Activated CD4-positive, alpha-beta T cell treated with anti-CD3 and anti-CD28 coated beads, Interleukin-2, amount 50 U/mL, for 24 hours (primary cell): Measurements from ENCODE around the gene TM4SF18.
"Not testable (repeated sequence)": the region's sequence is repeated elsewhere in the genome, so short reads cannot be mapped to it uniquely, and the experiment has no call there.

Source experiments
- DNase-seq, 2 donors: peaks; one replicate each; pipeline ENCODE4 v3.0.0-alpha.2; 2020; ENCODE audit warnings: low read depth in 1 of 2, low spot score in 1 of 2

TM4SF18 gene

GRCh38 chr3:149368674-149369497 is 35.5 kb upstream of the TM4SF18 start:
- no peak for DNase-seq

- no peak for DNase-seq
These were observed 34.8 kb upstream of the TM4SF18 start for GRCh38 chr3:149368201-149368673.

- no peak for DNase-seq
These were observed 33.8 kb upstream of the TM4SF18 start for GRCh38 chr3:149366941-149367840.

- DNase-seq = no peak
These were observed 32.6 kb upstream of the TM4SF18 start for GRCh38 chr3:149366031-149366430.

GRCh38 chr3:149364624-149365023 is 31.2 kb upstream of the TM4SF18 start:
- no peak for DNase-seq

GRCh38 chr3:149363053-149363452 is 29.6 kb upstream of the TM4SF18 start:
- no peak for DNase-seq

- DNase-seq = no peak
These were observed 28.9 kb upstream of the TM4SF18 start for GRCh38 chr3:149362366-149362765.

GRCh38 chr3:149356630-149357029 is 23.2 kb upstream of the TM4SF18 start:
- no peak for DNase-seq

- no peak for DNase-seq
These were observed 22.7 kb upstream of the TM4SF18 start for GRCh38 chr3:149356044-149356592.

- no peak for DNase-seq
These were observed 20.2 kb upstream of the TM4SF18 start for GRCh38 chr3:149353581-149354184.

- DNase-seq = no peak
These were observed 19.1 kb upstream of the TM4SF18 start for GRCh38 chr3:149352556-149352955.

GRCh38 chr3:149343951-149344350 is 10.5 kb upstream of the TM4SF18 start:
- DNase-seq = no peak

- DNase-seq = no peak
These were observed 9.3 kb upstream of the TM4SF18 start for GRCh38 chr3:149342413-149343380.

- no peak for DNase-seq
These were observed 7.0 kb upstream of the TM4SF18 start for GRCh38 chr3:149340310-149340933.

- DNase-seq = no peak
These were observed 6.5 kb upstream of the TM4SF18 start for GRCh38 chr3:149339931-149340309.

- not testable (repeated sequence) for DNase-seq
These were observed 4.0 kb upstream of the TM4SF18 start for GRCh38 chr3:149337486-149337885.

GRCh38 chr3:149336925-149337324 is 3.5 kb upstream of the TM4SF18 start:
- DNase-seq = no peak

- no peak for DNase-seq
These were observed 665 bp downstream of the TM4SF18 start for GRCh38 chr3:149332771-149333170.

- no peak for DNase-seq
These were observed 1.1 kb downstream of the TM4SF18 start for GRCh38 chr3:149332227-149332765.
